Measurements from ENCODE around the gene EPN1. TPM values are rescaled to one million over a fixed set of nuclear protein-coding genes. Genes with fewer than 3 reads are reported as not detected.

EPN1 gene
- total RNA-seq, 1 donor from 2014 or later, result 65.2 TPM

GRCh38 chr19:55640043-55640576, 34.9 kb upstream of the EPN1 start:
- peak overlapping the region; percentile 84 for H3K27ac Mint-ChIP-seq
- H3K27me3 Mint-ChIP-seq, result no peaks in the 10 kb centered on the region
- H3K4me3 Mint-ChIP-seq, result peak overlapping the region; percentile 79
- peaks cover 3% of the 10 kb centered on the region for H3K9me3 Mint-ChIP-seq
- intact Hi-C loops (cut with micrococcal nuclease), result loop anchor here (2.0 to 10.0 kb wide), 5 partner anchors 59 to 1175 kb away; partner anchors contain the start of genes C19orf85, ISOC2, LENG9 and ZNF579
- peak; percentile 5 for ATAC-seq (ENCODE audit: low read depth)
- H3K4me1 Mint-ChIP-seq, result peaks cover 79% of the 10 kb centered on the region
- CTCF ChIA-PET, result interaction anchor here (0.7 kb wide), 1 partner anchor 9 kb away, joined by 3 read pairs; no protein-coding TSS in a partner anchor
- peaks cover 36% of the 10 kb centered on the region for H3K36me3 Mint-ChIP-seq (ENCODE audit: low read depth)
- TF ChIP-seq CTCF (IDR thresholded peaks at IDR 0.05), result no peak
- DNase-seq, result peak; percentile 58
- POLR2A ChIA-PET, result interaction anchor here (0.6 to 2.0 kb wide), 7 partner anchors 14 to 481 kb away, joined by 3 to 14 read pairs (median 4); partner anchors contain the start of genes FIZ1, KMT5C and ZNF865

DNA sequence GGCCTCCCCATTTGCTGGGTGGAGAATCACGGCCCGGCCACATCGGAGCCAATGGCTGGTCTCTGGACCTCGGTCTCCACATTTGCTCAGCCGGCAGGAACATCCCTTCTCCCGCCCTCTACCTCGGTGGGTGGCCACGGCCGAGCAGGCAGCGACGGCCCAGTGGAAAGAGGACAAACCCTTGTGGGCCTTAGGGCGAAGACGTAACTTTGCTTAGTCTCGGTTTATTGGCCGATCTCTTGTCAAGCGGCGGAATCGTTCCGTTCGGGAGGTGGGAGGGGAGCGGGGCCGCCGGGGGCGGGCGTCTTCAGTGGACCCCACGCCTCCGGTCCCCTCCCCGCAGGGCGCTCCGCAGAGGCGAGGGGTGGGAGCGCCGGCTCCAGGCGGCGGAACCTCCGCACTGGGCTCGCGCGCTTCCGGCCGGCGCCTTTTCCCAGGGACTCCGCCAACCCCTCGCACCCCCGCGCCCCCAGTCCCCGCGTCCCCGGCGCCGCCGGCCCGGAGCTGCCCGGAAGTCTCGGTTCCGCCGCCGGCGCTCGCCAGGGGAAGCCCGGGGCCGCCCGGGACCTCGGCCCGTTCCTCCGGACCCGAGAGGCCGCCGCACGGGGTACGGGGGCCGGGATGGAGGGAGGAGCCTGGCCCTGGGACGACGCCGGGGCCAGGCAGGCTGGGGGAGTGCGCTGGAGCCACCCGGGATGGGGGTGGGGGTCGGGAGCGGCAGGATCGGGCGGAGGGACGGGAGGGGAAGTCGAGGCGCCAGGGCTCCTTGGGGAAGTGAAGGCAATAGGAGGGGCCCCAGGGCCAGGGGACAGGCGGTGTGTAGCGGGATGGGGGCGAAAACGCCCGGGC, 34.2 kb upstream of the EPN1 start, which contains the start of gene ZNF580:
Gene ZNF580 (plus strand): TSS at position 426 of the 849 bp plus-strand sequence. CDS start 1,507 bp downstream, outside the sequence.
- peak within 1 kb of the TSS; percentile 86 for H3K4me3 Mint-ChIP-seq
- intact Hi-C loops (cut with micrococcal nuclease), result loop anchor here (2.0 to 10.0 kb wide), 5 partner anchors 60 to 1176 kb away; partner anchors contain the start of genes C19orf85, ISOC2, LENG9 and ZNF579
- ChIA-PET POLR2A (interaction anchor here (0.6 to 2.0 kb wide), 6 partner anchors 13 to 302 kb away, joined by 3 to 14 read pairs (median 4); partner anchors contain the start of genes FIZ1, KMT5C and ZNF865), CTCF (no interaction called here)
- no peaks in the 10 kb centered on the region for H3K27me3 Mint-ChIP-seq
- peak within 1 kb of the TSS; percentile 86 for H3K27ac Mint-ChIP-seq
- peaks cover 37% of the 10 kb centered on the region for H3K36me3 Mint-ChIP-seq (ENCODE audit: low read depth)
- peaks cover 3% of the 10 kb centered on the region for H3K9me3 Mint-ChIP-seq
- no peak for TF ChIP-seq CTCF (IDR thresholded peaks at IDR 0.05)
- ATAC-seq (ENCODE audit: low read depth), result peak; percentile 12
- peaks cover 79% of the 10 kb centered on the region for H3K4me1 Mint-ChIP-seq
- DNase-seq, result peak; percentile 63

DNA sequence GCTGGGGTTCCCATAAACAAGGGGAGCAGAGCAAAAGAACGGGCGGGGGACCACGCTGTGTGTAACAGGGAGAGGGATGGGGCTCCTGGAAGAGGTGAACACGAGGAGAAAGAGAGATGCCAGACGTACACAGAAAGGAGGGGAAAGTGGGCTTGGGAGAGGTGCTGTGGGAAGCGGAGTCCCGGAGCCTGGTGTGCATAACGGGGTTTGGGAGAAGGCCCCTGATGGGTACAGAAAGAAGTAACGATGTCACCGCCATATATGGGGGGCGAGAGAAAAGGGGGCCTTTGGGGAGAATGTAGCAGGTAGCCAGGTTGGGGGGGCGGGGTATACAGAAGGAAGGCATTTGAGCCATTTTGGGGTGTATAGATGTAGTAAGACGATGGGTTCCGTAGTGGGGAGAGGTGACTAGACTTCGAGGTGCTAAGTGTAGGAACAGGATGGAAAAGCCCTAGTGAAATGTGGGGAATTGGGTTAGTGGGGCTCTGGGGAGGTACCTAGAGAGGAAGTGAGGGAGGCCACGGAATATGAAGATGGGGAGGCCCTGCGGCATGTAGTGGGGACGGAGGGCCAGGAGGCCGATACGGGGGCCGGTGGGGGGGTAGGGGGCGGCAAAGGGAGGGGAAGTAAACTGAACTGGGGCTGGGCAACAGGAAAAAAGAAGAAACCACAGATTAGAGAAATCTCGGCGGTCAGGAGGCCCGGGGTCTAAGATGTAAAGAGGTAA, 33.4 kb upstream of the EPN1 start:
- ChIA-PET POLR2A (interaction anchor here (0.6 to 4.7 kb wide), 12 partner anchors 9 to 234 kb away, joined by 3 to 47 read pairs (median 5); partner anchors contain the start of genes FIZ1, U2AF2, UBE2S and ZNF628), CTCF (interaction anchor here (0.8 to 1.8 kb wide), 3 partner anchors 10 to 168 kb away, joined by 3 to 10 read pairs (median 7); no protein-coding TSS in a partner anchor)
- H3K4me1 Mint-ChIP-seq, result peaks cover 73% of the 10 kb centered on the region
- peaks cover 31% of the 10 kb centered on the region for H3K36me3 Mint-ChIP-seq (ENCODE audit: low read depth)
- ATAC-seq (ENCODE audit: low read depth) (peak; percentile 1), DNase-seq (no peak)
- peak overlapping the region; percentile 86 for H3K4me3 Mint-ChIP-seq
- H3K27ac Mint-ChIP-seq, result peak overlapping the region; percentile 86
- no peaks in the 10 kb centered on the region for H3K27me3 Mint-ChIP-seq
- no peak for TF ChIP-seq CTCF (IDR thresholded peaks at IDR 0.05)
- intact Hi-C loops (cut with micrococcal nuclease), result loop anchor here (2.0 to 10.0 kb wide), 5 partner anchors 61 to 1177 kb away; partner anchors contain the start of genes C19orf85, ISOC2, LENG9 and ZNF579
- peaks cover 3% of the 10 kb centered on the region for H3K9me3 Mint-ChIP-seq

DNA sequence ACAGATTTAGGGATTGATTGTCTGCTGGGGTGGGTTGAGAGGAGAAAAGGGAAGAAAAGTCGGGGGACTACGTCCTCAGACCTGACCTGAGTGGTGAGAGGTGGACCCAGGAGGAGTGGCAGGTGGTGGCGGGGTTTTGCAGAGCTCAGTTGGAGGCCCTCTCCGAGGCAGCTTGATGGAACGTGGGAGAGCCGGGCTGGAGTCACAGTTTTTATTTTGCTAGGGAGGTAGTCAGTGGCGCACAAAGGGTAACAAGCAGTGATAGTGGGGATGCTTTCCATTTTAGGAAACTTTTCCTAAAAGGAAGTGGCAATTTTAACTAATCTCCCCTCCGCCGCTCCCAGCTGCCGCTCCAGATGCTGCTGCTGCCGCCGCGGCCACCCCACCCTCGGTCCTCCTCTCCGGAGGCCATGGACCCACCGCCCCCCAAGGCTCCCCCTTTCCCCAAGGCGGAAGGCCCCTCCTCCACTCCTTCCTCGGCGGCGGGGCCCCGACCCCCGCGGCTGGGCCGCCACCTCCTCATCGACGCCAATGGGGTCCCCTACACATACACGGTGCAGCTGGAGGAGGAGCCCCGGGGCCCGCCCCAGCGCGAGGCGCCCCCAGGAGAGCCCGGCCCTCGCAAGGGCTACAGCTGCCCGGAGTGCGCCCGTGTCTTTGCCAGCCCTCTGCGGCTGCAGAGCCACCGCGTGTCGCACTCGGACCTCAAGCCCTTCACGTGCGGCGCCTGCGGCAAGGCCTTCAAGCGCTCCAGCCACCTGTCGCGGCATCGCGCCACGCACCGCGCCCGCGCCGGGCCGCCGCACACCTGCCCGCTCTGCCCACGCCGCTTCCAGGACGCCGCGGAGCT, 32.6 kb upstream of the EPN1 start:
- CTCF ChIA-PET, result interaction anchor here (0.8 to 1.8 kb wide), 3 partner anchors 10 to 167 kb away, joined by 3 to 10 read pairs (median 7); no protein-coding TSS in a partner anchor
- POLR2A ChIA-PET, result interaction anchor here (0.9 to 4.7 kb wide), 14 partner anchors 8 to 388 kb away, joined by 3 to 47 read pairs (median 6); partner anchors contain the start of genes FIZ1, U2AF2, UBE2S and ZNF628
- H3K36me3 Mint-ChIP-seq (ENCODE audit: low read depth), result peaks cover 36% of the 10 kb centered on the region
- DNase-seq, result peak; percentile 53
- peak; percentile 7 for ATAC-seq (ENCODE audit: low read depth)
- intact Hi-C loops (cut with micrococcal nuclease), result loop anchor here (1.0 to 10.0 kb wide), 6 partner anchors 7 to 1178 kb away; partner anchors contain the start of genes C19orf85, ISOC2, LENG9 and ZSCAN5A
- TF ChIP-seq CTCF (IDR thresholded peaks at IDR 0.05), result no peak
- H3K4me1 Mint-ChIP-seq, result peaks cover 72% of the 10 kb centered on the region
- peak overlapping the region; percentile 96 for H3K27ac Mint-ChIP-seq
- H3K4me3 Mint-ChIP-seq, result peak overlapping the region; percentile 86
- peaks cover 3% of the 10 kb centered on the region for H3K9me3 Mint-ChIP-seq
- H3K27me3 Mint-ChIP-seq, result no peaks in the 10 kb centered on the region

Measured in activated B cell treated with CpG ODN at 0.5 μM for 24 hours (primary cell).